Measurements from ENCODE around the gene MED16.

GRCh38 chr19:883661-884211 is 9.3 kb downstream of the MED16 start:
- TF ChIP-seq CTCF (IDR thresholded peaks at IDR 0.05): no peak
- TF ChIP-seq POLR2A (IDR thresholded peaks at IDR 0.05): no peak
- no peak for TF ChIP-seq POLR2AphosphoS5 (IDR thresholded peaks at IDR 0.05)
- no peak for TF ChIP-seq EP300 (IDR thresholded peaks at IDR 0.05)

Measured in stomach (tissue), 4 donors.